Breast epithelium (tissue), 4 donors: ENCODE data around the gene MIER1. TPM values are rescaled to one million over a fixed set of nuclear protein-coding genes. Genes with fewer than 3 reads are reported as not detected.
"Not testable (repeated sequence)": the region's sequence is repeated elsewhere in the genome, so short reads cannot be mapped to it uniquely, and the experiment has no call there.

ENCODE experiments used
- DNase-seq, 2 donors: peaks; one replicate each; pipeline ENCODE4 v3.0.0-alpha.2; 2019; ENCODE audit warnings: low spot score in 2 of 2
- H3K27ac ChIP-seq, 2 donors: fragments of 200-600 bp; sonication (generic) in 1 of 2; one replicate each; pipeline ENCODE4 v1.5.1; 2016 to 2019; ENCODE audit warnings: mild to moderate bottlenecking in 1 of 2
- H3K27me3 ChIP-seq, 2 donors: fragments of 200-600 bp; sonication (generic) in 1 of 2; one replicate each; pipeline versions ENCODE4 v1.5.1 to v1.6.0; 2017 to 2019; ENCODE audit warnings: control low read depth in 1 of 2, mild to moderate bottlenecking in 1 of 2
- H3K36me3 ChIP-seq: fragments of 200-600 bp; one replicate; pipeline ENCODE4 v1.5.1; 2019
- H3K4me1 ChIP-seq, 2 donors: fragments of 200-600 bp; sonication (generic); one replicate each; pipeline ENCODE4 v1.5.1; 2016 to 2019; ENCODE audit warnings: control low read depth in 1 of 2
- H3K4me3 ChIP-seq, 3 donors: fragments of 200-600 bp; sonication (generic); 1 replicate in 2 of 3; 2 replicates in 1 of 3; pipeline ENCODE4 v1.5.1; 2016 to 2019; ENCODE audit warnings: mild to moderate bottlenecking in 3 of 3, moderate library complexity in 2 of 3
- H3K9me3 ChIP-seq, 2 donors: fragments of 200-600 bp; sonication (generic) in 1 of 2; one replicate each; pipeline ENCODE4 v1.5.1; 2016 to 2019; ENCODE audit warnings: control low read depth in 1 of 2
- CTCF ChIP-seq, 3 donors: fragments of 450-650 bp; IDR thresholded peaks; one replicate each; pipeline ENCODE4 v1.5.1; 2016 to 2017; ENCODE audit warnings: antibody characterized with exemption in 3 of 3, mild to moderate bottlenecking in 3 of 3, moderate library complexity in 3 of 3
- POLR2A ChIP-seq: fragments of 450-650 bp; IDR thresholded peaks from one replicate; pipeline ENCODE4 v1.6.1; 2016; ENCODE audit warnings: antibody characterized with exemption, mild to moderate bottlenecking, moderate library complexity
- POLR2AphosphoS5 ChIP-seq, 3 donors: sonication (generic); formaldehyde crosslinking; IDR thresholded peaks; one replicate each; pipeline ENCODE4 v1.6.1; 2017; ENCODE audit warnings: antibody characterized with exemption in 3 of 3
- intact Hi-C: fragments of 100-400 bp; cut with DNase I; formaldehyde crosslinking; loops from one replicate; pipeline ENCODE4 v1.15.1; 2023; ENCODE audit warnings: low total_unique reads
- total RNA-seq, 3 donors: library from RNA; depleted of rRNA; stranded (reverse); fragments of >200 nt; gene quantifications; one replicate each; pipeline ENCODE4 v1.1.0, GENCODE V29; 2016

Gene MIER1
- total RNA-seq, 3 donors from 2014 or later: 42.4 to 51.1 (median 43.9) TPM

GRCh38 chr1:66957938-66958337 lies 33.1 kb downstream of the MIER1 start:
- Histone ChIP-seq H3K36me3 (peaks cover 5% of the 10 kb centered on the region), H3K4me1 (no peaks in the 10 kb centered on the region), H3K4me3 (no peak overlapping the region), H3K27ac (no peak overlapping the region), H3K9me3 (no peaks in the 10 kb centered on the region), H3K27me3 (no peaks in the 10 kb centered on the region)
- intact Hi-C loops: no loop called here
- DNase-seq: no peak
- TF ChIP-seq CTCF (IDR thresholded peaks at IDR 0.05) (no peak), POLR2A (no peak), POLR2AphosphoS5 (IDR thresholded peaks at IDR 0.05) (no peak)

GRCh38 chr1:66966188-66966873 lies 41.5 kb downstream of the MIER1 start:
- H3K36me3 ChIP-seq, H3K27me3 ChIP-seq, H3K4me3 ChIP-seq, H3K9me3 ChIP-seq, H3K4me1 ChIP-seq, DNase-seq, H3K27ac ChIP-seq, intact Hi-C loops: not testable (repeated sequence)

- Histone ChIP-seq H3K27ac (no peak overlapping the region), H3K4me1 (no peaks in the 10 kb centered on the region), H3K27me3 (no peaks in the 10 kb centered on the region), H3K9me3 (no peaks in the 10 kb centered on the region), H3K4me3 (no peak overlapping the region), H3K36me3 (peaks cover 7% of the 10 kb centered on the region)
- DNase-seq: no peak
- intact Hi-C loops: no loop called here
- TF ChIP-seq POLR2A (no peak), CTCF (IDR thresholded peaks at IDR 0.05) (no peak), POLR2AphosphoS5 (IDR thresholded peaks at IDR 0.05) (no peak)
These were observed 43.8 kb downstream of the MIER1 start for GRCh38 chr1:66968574-66968973.

- no peak for DNase-seq
- intact Hi-C loops: no loop called here
- no peak overlapping the region for H3K4me3 ChIP-seq
- H3K27me3 ChIP-seq: no peaks in the 10 kb centered on the region
- TF ChIP-seq POLR2AphosphoS5 (IDR thresholded peaks at IDR 0.05): no peak
- no peak for TF ChIP-seq CTCF (IDR thresholded peaks at IDR 0.05)
- TF ChIP-seq POLR2A: no peak
- peaks cover 5% of the 10 kb centered on the region for H3K36me3 ChIP-seq
- no peaks in the 10 kb centered on the region for H3K9me3 ChIP-seq
- no peaks in the 10 kb centered on the region for H3K4me1 ChIP-seq
- H3K27ac ChIP-seq: no peak overlapping the region
These were observed 53.4 kb downstream of the MIER1 start for GRCh38 chr1:66978201-66978600.

- DNase-seq, H3K4me1 ChIP-seq, H3K36me3 ChIP-seq, intact Hi-C loops, H3K27me3 ChIP-seq, H3K27ac ChIP-seq, H3K9me3 ChIP-seq, H3K4me3 ChIP-seq: not testable (repeated sequence)
These were observed 54.8 kb downstream of the MIER1 start for GRCh38 chr1:66979621-66980020.

- Histone ChIP-seq H3K4me3 (peak overlapping the region in 2 of 3 donors; percentile 20 to 36), H3K36me3 (peaks cover 5% of the 10 kb centered on the region), H3K27me3 (no peaks in the 10 kb centered on the region), H3K4me1 (no peaks in the 10 kb centered on the region), H3K9me3 (no peaks in the 10 kb centered on the region), H3K27ac (peak overlapping the region in 1 of 2 donors; percentile 62)
- intact Hi-C loops: no loop called here
- TF ChIP-seq POLR2A (no peak), POLR2AphosphoS5 (IDR thresholded peaks at IDR 0.05) (no peak), CTCF (IDR thresholded peaks at IDR 0.05) (no peak)
- no peak for DNase-seq
These were observed 56.1 kb downstream of the MIER1 start for GRCh38 chr1:66980745-66981367.
